ENCODE results near the gene EXOC3L1. TPM values are rescaled to one million over a fixed set of nuclear protein-coding genes. Genes with fewer than 3 reads are reported as not detected.

The EXOC3L1 gene
- total and polyA plus RNA-seq, 2 of the 13 experiments (the other 11 are each of a cell fraction or from before 2014, with no cell fraction given), result 0.12 TPM; not detected in 1

- TF ChIP-seq ZHX1 (CRISPR knock-in tag; IDR thresholded peaks at IDR 0.05; ENCODE audit: low read depth) (peak; percentile 81; the same call in 1 of the 2 replicates), ZBTB34 (CRISPR knock-in tag; IDR thresholded peaks at IDR 0.05) (no peak), FOXJ3 (CRISPR knock-in tag; IDR thresholded peaks at IDR 0.05; ENCODE audit: borderline replicate concordance) (no peak), STAT6 (CRISPR knock-in tag; IDR thresholded peaks at IDR 0.05; ENCODE audit: borderline replicate concordance) (no peak), ASH2L (IDR thresholded peaks at IDR 0.05; ENCODE audit: insufficient read length, low read depth, low read length) (peak; percentile 54), RARG (CRISPR knock-in tag; IDR thresholded peaks at IDR 0.05; ENCODE audit: low read depth) (no peak), MAF1 (CRISPR knock-in tag; IDR thresholded peaks at IDR 0.05; ENCODE audit: borderline replicate concordance) (peak; percentile 77; the same call in 1 of the 2 replicates), ATF3 (CRISPR knock-in tag; IDR thresholded peaks at IDR 0.05) (no peak), ZNF230 (CRISPR knock-in tag; IDR thresholded peaks at IDR 0.05) (peak; percentile 70), ZNF850 (CRISPR knock-in tag; conservative IDR thresholded peaks at IDR 0.05) (no peak), ZMAT3 (CRISPR knock-in tag; conservative IDR thresholded peaks at IDR 0.05) (no peak)
- TF ChIP-seq, protein P1, sequence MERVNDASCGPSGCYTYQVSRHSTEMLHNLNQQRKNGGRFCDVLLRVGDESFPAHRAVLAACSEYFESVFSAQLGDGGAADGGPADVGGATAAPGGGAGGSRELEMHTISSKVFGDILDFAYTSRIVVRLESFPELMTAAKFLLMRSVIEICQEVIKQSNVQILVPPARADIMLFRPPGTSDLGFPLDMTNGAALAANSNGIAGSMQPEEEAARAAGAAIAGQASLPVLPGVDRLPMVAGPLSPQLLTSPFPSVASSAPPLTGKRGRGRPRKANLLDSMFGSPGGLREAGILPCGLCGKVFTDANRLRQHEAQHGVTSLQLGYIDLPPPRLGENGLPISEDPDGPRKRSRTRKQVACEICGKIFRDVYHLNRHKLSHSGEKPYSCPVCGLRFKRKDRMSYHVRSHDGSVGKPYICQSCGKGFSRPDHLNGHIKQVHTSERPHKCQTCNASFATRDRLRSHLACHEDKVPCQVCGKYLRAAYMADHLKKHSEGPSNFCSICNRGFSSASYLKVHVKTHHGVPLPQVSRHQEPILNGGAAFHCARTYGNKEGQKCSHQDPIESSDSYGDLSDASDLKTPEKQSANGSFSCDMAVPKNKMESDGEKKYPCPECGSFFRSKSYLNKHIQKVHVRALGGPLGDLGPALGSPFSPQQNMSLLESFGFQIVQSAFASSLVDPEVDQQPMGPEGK (CRISPR knock-in tag; IDR thresholded peaks at IDR 0.05), result no peak
- TF ChIP-seq, protein P2, sequence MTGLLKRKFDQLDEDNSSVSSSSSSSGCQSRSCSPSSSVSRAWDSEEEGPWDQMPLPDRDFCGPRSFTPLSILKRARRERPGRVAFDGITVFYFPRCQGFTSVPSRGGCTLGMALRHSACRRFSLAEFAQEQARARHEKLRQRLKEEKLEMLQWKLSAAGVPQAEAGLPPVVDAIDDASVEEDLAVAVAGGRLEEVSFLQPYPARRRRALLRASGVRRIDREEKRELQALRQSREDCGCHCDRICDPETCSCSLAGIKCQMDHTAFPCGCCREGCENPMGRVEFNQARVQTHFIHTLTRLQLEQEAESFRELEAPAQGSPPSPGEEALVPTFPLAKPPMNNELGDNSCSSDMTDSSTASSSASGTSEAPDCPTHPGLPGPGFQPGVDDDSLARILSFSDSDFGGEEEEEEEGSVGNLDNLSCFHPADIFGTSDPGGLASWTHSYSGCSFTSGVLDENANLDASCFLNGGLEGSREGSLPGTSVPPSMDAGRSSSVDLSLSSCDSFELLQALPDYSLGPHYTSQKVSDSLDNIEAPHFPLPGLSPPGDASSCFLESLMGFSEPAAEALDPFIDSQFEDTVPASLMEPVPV (CRISPR knock-in tag; IDR thresholded peaks at IDR 0.05), result peak; percentile 32; the same call in 1 of the 2 replicates
Measured at GRCh38 chr16:67155295-67156142, 34.4 kb downstream of the EXOC3L1 start (continued).

Data from HepG2 (cell line).